ENCODE results near the gene BCL7C.

- TF ChIP-seq EZH2 (IDR thresholded peaks at IDR 0.05; ENCODE audit: low read length) (no peak), CTCF (optimal IDR thresholded peaks at IDR 0.05 in 1 of 3, IDR thresholded peaks at IDR 0.05 in 1 of 3, conservative IDR thresholded peaks at IDR 0.05 in 1 of 3; ENCODE audit: extremely low read depth in 1 of 3, insufficient read depth in 2 of 3, low read length in 3 of 3) (no peak)
These were observed 24.7 kb upstream of the BCL7C start for GRCh38 chr16:30918614-30919013.
